Testis (tissue), 3 donors: ENCODE results near the gene TMEM175. TPM values are rescaled to one million over a fixed set of nuclear protein-coding genes. Genes with fewer than 3 reads are reported as not detected.
"Not testable (repeated sequence)": the region's sequence is repeated elsewhere in the genome, so short reads cannot be mapped to it uniquely, and the experiment has no call there.

Source experiments
- DNase-seq: peaks from one replicate; pipeline ENCODE4 v3.0.0-alpha.2; 2019
- H3K27ac ChIP-seq, 2 donors: fragments of 200-600 bp; sonication (generic); one replicate each; pipeline ENCODE4 v1.5.1; 2019
- H3K27me3 ChIP-seq: fragments of 200-600 bp; sonication (generic); one replicate; pipeline ENCODE4 v1.5.1; 2019
- H3K36me3 ChIP-seq: fragments of 200-600 bp; sonication (generic); one replicate; pipeline ENCODE4 v1.5.1; 2017; ENCODE audit warnings: low read depth; ENCODE audit errors: missing control alignments
- H3K4me1 ChIP-seq: fragments of 200-600 bp; sonication (generic); one replicate; pipeline ENCODE4 v1.5.1; 2019
- H3K4me3 ChIP-seq, 2 donors: fragments of 200-600 bp; sonication (generic); one replicate each; pipeline ENCODE4 v1.5.1; 2017 to 2019
- H3K9me3 ChIP-seq: fragments of 200-600 bp; sonication (generic); one replicate; pipeline ENCODE4 v1.5.1; 2017
- CTCF ChIP-seq, 3 experiments: fragments of 450-650 bp in 2 of 3; fragments of 200-600 bp in 1 of 3; sonication (generic) in 1 of 3; IDR thresholded peaks; one replicate each; pipeline ENCODE4 v1.5.1; 2016 to 2019; ENCODE audit warnings: antibody characterized with exemption in 3 of 3, mild to moderate bottlenecking in 2 of 3, moderate library complexity in 1 of 3
- POLR2A ChIP-seq: fragments of 450-650 bp; IDR thresholded peaks from one replicate; pipeline ENCODE4 v1.6.1; 2017; ENCODE audit warnings: antibody characterized with exemption, mild to moderate bottlenecking, moderate library complexity
- WGBS, 2 donors: methylation state at CpG; one replicate each; pipeline ENCODE4 v1.1.5; 2018; 5-methylcytosine and 5-hydroxymethylcytosine counted together
- intact Hi-C: fragments of 100-400 bp; cut with DNase I; formaldehyde crosslinking; loops from one replicate; pipeline ENCODE4 v1.15.1; 2023; ENCODE audit warnings: low total_unique reads
- polyA plus RNA-seq: library from polyadenylated mRNA; stranded (reverse); fragments of 350-450 nt; fragmentation: Illumina TruSeq; extraction: RNeasy Lipid Tissue Mini Kit (QIAGEN cat#74804); gene quantifications from one replicate; pipeline ENCODE4 v1.2.3, GENCODE V29; 2014; ENCODE audit warnings: low read depth, low replicate concordance; ENCODE audit not compliant: insufficient read depth
- total RNA-seq, 2 donors: library from RNA; depleted of rRNA; stranded (reverse); fragments of >200 nt; gene quantifications; one replicate each; pipeline ENCODE4 v1.2.3, GENCODE V29; 2016

The TMEM175 gene
- total and polyA plus RNA-seq, 3 donors from 2014 or later, result 50.5 to 88.2 (median 69.2) TPM

DNA sequence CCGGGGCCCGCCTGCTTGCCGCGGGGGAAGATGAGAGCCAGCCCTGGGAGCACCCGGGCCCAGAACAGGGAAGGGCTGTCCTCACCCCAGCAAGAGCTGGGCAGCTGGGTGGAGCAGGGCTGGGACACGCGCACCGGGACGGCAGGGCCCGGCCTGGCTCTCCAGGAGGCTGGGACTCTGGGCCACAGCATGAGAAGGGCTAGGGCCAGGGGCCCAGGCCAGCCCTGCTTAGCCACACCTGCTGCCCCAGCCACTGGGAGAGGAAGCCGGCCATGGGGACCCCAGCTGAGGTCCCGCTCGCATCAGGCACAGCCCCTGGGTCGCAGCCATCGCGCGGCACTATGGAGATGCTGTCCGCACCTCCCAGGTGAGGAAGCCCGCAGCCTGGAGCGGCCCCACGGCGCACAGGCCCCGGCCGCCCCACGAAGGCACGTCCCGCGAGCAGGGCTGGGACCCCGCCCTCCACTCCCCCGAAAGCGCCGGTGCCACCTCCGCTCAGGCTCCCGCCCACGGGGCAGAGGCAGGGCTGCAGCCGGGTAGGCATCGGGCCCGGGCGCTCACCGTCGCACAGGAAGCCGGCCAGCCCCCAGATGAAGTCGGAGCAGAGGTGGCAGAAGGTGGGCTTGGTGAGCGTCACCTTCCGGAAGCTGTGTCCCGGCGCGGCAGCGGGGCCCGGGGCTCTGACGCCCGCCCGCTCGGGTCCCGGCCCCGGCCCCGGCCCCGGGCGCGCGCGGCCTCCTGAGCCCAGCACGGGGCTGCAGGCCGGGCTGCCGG lies 40.6 kb downstream of the TMEM175 start:
- intact Hi-C loops, result no loop called here
- DNase-seq, result no peak

GRCh38 chr4:973431-974397 lies 41.5 kb downstream of the TMEM175 start, which contains the start of gene DGKQ:
Gene DGKQ, minus strand, starts transcription at chr4:973569. Its CDS starts 87 bp downstream, at chr4:973482.
- no peaks in the 10 kb centered on the region for H3K27me3 ChIP-seq
- DNase-seq, result peak; percentile 92
- intact Hi-C loops, result no loop called here
- no peaks in the 10 kb centered on the region for H3K36me3 ChIP-seq
- no peak within 1 kb of the TSS for H3K27ac ChIP-seq
- no peaks in the 10 kb centered on the region for H3K9me3 ChIP-seq
- WGBS, 2 donors, result 20 to 79% methylated on average over 15 to 100 of the region's 123 CpGs
- H3K4me3 ChIP-seq, result peak within 1 kb of the TSS; percentile 61 to 67
- no peak for TF ChIP-seq POLR2A
- no peak for TF ChIP-seq CTCF (IDR thresholded peaks at IDR 0.05)
- peaks cover 14% of the 10 kb centered on the region for H3K4me1 ChIP-seq

More for the DNA sequence above, 40.6 kb downstream of the TMEM175 start:
- Histone ChIP-seq H3K9me3 (no peaks in the 10 kb centered on the region), H3K4me1 (peaks cover 14% of the 10 kb centered on the region), H3K4me3 (peak overlapping the region; percentile 61 to 67), H3K27me3 (no peaks in the 10 kb centered on the region), H3K27ac (no peak overlapping the region), H3K36me3 (no peaks in the 10 kb centered on the region)
- TF ChIP-seq POLR2A (no peak), CTCF (IDR thresholded peaks at IDR 0.05) (no peak)
- WGBS, 2 donors, result 0 to 1% methylated on average over 19 to 28 of the region's 65 CpGs

DNA sequence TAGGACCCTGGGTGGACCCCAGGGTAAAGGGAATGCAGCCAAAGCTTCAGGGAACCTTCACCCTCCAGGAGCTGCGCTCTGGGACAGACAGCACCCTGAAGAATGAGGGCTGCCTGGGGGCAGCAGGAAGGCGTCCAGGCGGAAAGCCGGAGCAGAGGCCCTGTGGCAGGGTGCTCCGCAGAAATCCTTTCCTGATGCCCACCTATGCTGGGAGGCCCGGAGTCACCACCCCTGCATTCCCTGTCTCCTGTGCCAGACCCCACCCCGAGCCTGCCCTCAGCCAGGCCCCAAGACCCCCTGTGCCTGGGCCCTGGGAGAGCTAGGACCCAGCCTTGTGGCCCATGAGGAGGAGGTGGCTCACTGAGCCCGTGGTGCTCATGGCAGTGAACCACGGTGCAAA lies 42.4 kb downstream of the TMEM175 start:
- 83% methylated on average over 9 of the region's 9 CpGs; no CpG with 5 or more reads in 1 of the 2 donors for WGBS, 2 donors
- H3K9me3 ChIP-seq, result no peaks in the 10 kb centered on the region
- no peaks in the 10 kb centered on the region for H3K36me3 ChIP-seq
- intact Hi-C loops, result no loop called here
- no peak for DNase-seq
- peaks cover 14% of the 10 kb centered on the region for H3K4me1 ChIP-seq
- no peaks in the 10 kb centered on the region for H3K27me3 ChIP-seq
- H3K4me3 ChIP-seq, result no peak overlapping the region
- H3K27ac ChIP-seq, result no peak overlapping the region
- TF ChIP-seq POLR2A (no peak), CTCF (IDR thresholded peaks at IDR 0.05) (no peak)

DNA sequence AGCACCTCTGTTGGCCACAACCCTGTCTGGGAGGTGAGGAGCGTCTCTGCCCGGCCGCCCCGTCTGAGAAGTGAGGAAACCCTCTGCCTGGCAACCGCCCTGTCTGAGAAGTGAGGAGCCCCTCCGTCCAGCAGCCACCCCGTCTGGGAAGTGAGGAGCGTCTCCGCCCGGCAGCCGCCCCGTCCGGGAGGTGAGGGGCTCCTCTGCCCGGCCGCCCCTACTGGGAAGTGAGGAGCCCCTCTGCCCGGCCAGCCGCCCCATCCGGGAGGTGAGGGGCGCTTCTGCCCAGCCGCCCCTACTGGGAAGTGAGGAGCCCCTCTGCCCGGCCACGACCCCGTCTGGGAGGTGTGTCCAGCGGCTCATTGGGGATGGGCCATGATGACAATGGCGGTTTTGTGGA lies 43.8 kb downstream of the TMEM175 start:
- intact Hi-C loops, H3K27ac ChIP-seq, H3K9me3 ChIP-seq, H3K27me3 ChIP-seq, DNase-seq, H3K4me3 ChIP-seq, H3K36me3 ChIP-seq: not testable (repeated sequence)
- peaks cover 14% of the 10 kb centered on the region for H3K4me1 ChIP-seq
- 78% methylated on average over 3 of the region's 25 CpGs; no CpG with 5 or more reads in 1 of the 2 donors for WGBS, 2 donors
